K562 (cell line): ENCODE data around the gene NUBP2. TPM values are rescaled to one million over a fixed set of nuclear protein-coding genes. Genes with fewer than 3 reads are reported as not detected.

ENCODE experiments used
- CREB3L1 ChIP-seq: fragments of 450-650 bp; IDR thresholded peaks from 2 replicates; pipeline ENCODE4 v1.6.1; 2014; ENCODE audit warnings: low read depth, mild to moderate bottlenecking, moderate library complexity, borderline replicate concordance
- EP400 ChIP-seq: fragments of 450-650 bp; IDR thresholded peaks from 2 replicates; pipeline ENCODE4 v1.6.1; 2017; ENCODE audit warnings: antibody characterized with exemption, mild to moderate bottlenecking, moderate library complexity
- KHSRP ChIP-seq: fragments of 450-650 bp; IDR thresholded peaks from 2 replicates; pipeline ENCODE4 v1.6.1; 2017
- MAX ChIP-seq: sonication (generic); formaldehyde crosslinking; IDR thresholded peaks from 2 replicates; pipeline ENCODE4 v1.9.0; 2022; ENCODE audit warnings: mild to moderate bottlenecking, missing genetic modification reagents
- MTA3 ChIP-seq: fragments of 450-650 bp; formaldehyde crosslinking; IDR thresholded peaks from 2 replicates; pipeline ENCODE4 v1.6.1; 2017; ENCODE audit warnings: mild to moderate bottlenecking, borderline replicate concordance
- RBBP5 ChIP-seq: fragments of 200-600 bp; sonication (generic); IDR thresholded peaks from 2 replicates; pipeline ENCODE4 v1.6.1; 2012; ENCODE audit warnings: borderline replicate concordance, mild to moderate bottlenecking, low read length, control low read depth, inconsistent platforms; ENCODE audit not compliant: insufficient read depth, poor library complexity, severe bottlenecking
- SIN3B ChIP-seq: fragments of 450-650 bp; IDR thresholded peaks from 2 replicates; pipeline ENCODE4 v1.6.1; 2017; ENCODE audit warnings: low read depth, mild to moderate bottlenecking, moderate library complexity
- TAF1 ChIP-seq: IDR thresholded peaks from 2 replicates; pipeline ENCODE4 v1.6.1; 2011; ENCODE audit warnings: mild to moderate bottlenecking, low read length, moderate library complexity; ENCODE audit not compliant: insufficient read depth, control insufficient read depth, severe bottlenecking; ENCODE audit errors: extremely low read depth
- TFAP4 ChIP-seq: sonication (generic); formaldehyde crosslinking; IDR thresholded peaks from 2 replicates; pipeline ENCODE4 v1.8.0; 2022; ENCODE audit warnings: missing genetic modification reagents, mild to moderate bottlenecking, moderate library complexity, borderline replicate concordance
- polyA plus RNA-seq, 8 experiments: library from polyadenylated mRNA; depleted of rRNA in 4 of 8; stranded (reverse) in 5 of 8; unstranded in 3 of 8; fragments of >200 nt; fragmentation: Nextera tagmentation in 2 of 8; fragmentation: Illumina TruSeq in 1 of 8; extraction: Ambion mirVana in 2 of 8; extraction: Trizol in 1 of 8; gene quantifications; 2 replicates each; pipeline versions ENCODE4 v1.2.1 to v1.2.3, GENCODE V29; 2011 to 2014; ENCODE audit warnings: inconsistent platforms in 1 of 8, missing spikeins in 1 of 8
- total RNA-seq, 7 experiments: library from RNA; depleted of rRNA in 6 of 7; stranded (reverse); fragments of >200 nt in 6 of 7; fragmentation: Illumina TruSeq in 2 of 7; extraction: Trizol in 2 of 7; gene quantifications; 2 replicates each; pipeline versions ENCODE4 v1.2.1 to v1.2.3, GENCODE V29; 2011 to 2021; ENCODE audit warnings: low replicate concordance in 1 of 7
- TF ChIP-seq, protein P1 (sequence below): fragments of 150-350 bp; IDR thresholded peaks from 2 replicates; pipeline ENCODE4 v1.6.1; 2014; ENCODE audit warnings: low read depth, mild to moderate bottlenecking, low read length, borderline replicate concordance
- TF ChIP-seq, protein P2 (sequence below): fragments of 250-450 bp; sonication (Bioruptor Pico); IDR thresholded peaks from 2 replicates; pipeline ENCODE4 v1.4.0; 2020; ENCODE audit warnings: mild to moderate bottlenecking
- TF ChIP-seq, protein P3 (sequence below): fragments of 450-650 bp; IDR thresholded peaks from 2 replicates; pipeline ENCODE4 v1.6.1; 2016; ENCODE audit warnings: missing biosample characterization, missing genetic modification characterization
- TF ChIP-seq, protein P4 (sequence below): conservative IDR thresholded peaks from 2 replicates; pipeline ENCODE4 v1.6.1; 2011; ENCODE audit warnings: low read depth, mild to moderate bottlenecking, low read length; ENCODE audit not compliant: control insufficient read depth

The NUBP2 gene
- total and polyA plus RNA-seq, 9 of the 15 experiments (the other 6 are each of a cell fraction or from before 2014, with no cell fraction given), result 1.8 to 115 (median 24.0) TPM

- peak; percentile 70 for TF ChIP-seq RBBP5
- TF ChIP-seq TAF1, result peak; percentile 53
- peak; percentile 77; the same call in 1 of the 2 replicates for TF ChIP-seq MTA3
- peak; percentile 81 for TF ChIP-seq TFAP4
- TF ChIP-seq, protein P1, sequence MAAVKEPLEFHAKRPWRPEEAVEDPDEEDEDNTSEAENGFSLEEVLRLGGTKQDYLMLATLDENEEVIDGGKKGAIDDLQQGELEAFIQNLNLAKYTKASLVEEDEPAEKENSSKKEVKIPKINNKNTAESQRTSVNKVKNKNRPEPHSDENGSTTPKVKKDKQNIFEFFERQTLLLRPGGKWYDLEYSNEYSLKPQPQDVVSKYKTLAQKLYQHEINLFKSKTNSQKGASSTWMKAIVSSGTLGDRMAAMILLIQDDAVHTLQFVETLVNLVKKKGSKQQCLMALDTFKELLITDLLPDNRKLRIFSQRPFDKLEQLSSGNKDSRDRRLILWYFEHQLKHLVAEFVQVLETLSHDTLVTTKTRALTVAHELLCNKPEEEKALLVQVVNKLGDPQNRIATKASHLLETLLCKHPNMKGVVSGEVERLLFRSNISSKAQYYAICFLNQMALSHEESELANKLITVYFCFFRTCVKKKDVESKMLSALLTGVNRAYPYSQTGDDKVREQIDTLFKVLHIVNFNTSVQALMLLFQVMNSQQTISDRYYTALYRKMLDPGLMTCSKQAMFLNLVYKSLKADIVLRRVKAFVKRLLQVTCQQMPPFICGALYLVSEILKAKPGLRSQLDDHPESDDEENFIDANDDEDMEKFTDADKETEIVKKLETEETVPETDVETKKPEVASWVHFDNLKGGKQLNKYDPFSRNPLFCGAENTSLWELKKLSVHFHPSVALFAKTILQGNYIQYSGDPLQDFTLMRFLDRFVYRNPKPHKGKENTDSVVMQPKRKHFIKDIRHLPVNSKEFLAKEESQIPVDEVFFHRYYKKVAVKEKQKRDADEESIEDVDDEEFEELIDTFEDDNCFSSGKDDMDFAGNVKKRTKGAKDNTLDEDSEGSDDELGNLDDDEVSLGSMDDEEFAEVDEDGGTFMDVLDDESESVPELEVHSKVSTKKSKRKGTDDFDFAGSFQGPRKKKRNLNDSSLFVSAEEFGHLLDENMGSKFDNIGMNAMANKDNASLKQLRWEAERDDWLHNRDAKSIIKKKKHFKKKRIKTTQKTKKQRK, result peak; percentile 95
- TF ChIP-seq SIN3B, result peak; percentile 93
- TF ChIP-seq, protein P2, sequence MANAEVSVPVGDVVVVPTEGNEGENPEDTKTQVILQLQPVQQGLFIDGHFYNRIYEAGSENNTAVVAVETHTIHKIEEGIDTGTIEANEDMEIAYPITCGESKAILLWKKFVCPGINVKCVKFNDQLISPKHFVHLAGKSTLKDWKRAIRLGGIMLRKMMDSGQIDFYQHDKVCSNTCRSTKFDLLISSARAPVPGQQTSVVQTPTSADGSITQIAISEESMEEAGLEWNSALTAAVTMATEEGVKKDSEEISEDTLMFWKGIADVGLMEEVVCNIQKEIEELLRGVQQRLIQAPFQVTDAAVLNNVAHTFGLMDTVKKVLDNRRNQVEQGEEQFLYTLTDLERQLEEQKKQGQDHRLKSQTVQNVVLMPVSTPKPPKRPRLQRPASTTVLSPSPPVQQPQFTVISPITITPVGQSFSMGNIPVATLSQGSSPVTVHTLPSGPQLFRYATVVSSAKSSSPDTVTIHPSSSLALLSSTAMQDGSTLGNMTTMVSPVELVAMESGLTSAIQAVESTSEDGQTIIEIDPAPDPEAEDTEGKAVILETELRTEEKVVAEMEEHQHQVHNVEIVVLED, result peak; percentile 23; the same call in 1 of the 2 replicates
- TF ChIP-seq, protein P3, sequence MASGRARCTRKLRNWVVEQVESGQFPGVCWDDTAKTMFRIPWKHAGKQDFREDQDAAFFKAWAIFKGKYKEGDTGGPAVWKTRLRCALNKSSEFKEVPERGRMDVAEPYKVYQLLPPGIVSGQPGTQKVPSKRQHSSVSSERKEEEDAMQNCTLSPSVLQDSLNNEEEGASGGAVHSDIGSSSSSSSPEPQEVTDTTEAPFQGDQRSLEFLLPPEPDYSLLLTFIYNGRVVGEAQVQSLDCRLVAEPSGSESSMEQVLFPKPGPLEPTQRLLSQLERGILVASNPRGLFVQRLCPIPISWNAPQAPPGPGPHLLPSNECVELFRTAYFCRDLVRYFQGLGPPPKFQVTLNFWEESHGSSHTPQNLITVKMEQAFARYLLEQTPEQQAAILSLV (tag), result no peak
- TF ChIP-seq CREB3L1, result peak; percentile 90
- peak; percentile 40; the same call in 1 of the 2 replicates for TF ChIP-seq MAX (CRISPR knock-in tag)
- peak; percentile 93 for TF ChIP-seq EP400
- TF ChIP-seq, protein P4, sequence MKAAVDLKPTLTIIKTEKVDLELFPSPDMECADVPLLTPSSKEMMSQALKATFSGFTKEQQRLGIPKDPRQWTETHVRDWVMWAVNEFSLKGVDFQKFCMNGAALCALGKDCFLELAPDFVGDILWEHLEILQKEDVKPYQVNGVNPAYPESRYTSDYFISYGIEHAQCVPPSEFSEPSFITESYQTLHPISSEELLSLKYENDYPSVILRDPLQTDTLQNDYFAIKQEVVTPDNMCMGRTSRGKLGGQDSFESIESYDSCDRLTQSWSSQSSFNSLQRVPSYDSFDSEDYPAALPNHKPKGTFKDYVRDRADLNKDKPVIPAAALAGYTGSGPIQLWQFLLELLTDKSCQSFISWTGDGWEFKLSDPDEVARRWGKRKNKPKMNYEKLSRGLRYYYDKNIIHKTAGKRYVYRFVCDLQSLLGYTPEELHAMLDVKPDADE, result peak; percentile 77
- TF ChIP-seq KHSRP, result peak; percentile 77
Measured at GRCh38 chr16:1782408-1783264, at the start of gene NUBP2, which contains the start of gene SPSB3 (continued).
